HG02610 (cell line): Measurements from ENCODE around the gene MNX1.

Source experiments
- ATAC-seq: cut with Tn5 transposase; IDR thresholded peaks from one replicate; pipeline ENCODE4 v1.9.1; 2021; ENCODE audit warnings: mild to moderate bottlenecking, moderate library complexity; ENCODE audit not compliant: unreplicated experiment

The MNX1 gene

GRCh38 chr7:157033483-157034473 lies 23.3 kb upstream of the MNX1 start:
- no peak for ATAC-seq

GRCh38 chr7:157032644-157033482 lies 22.4 kb upstream of the MNX1 start:
- ATAC-seq, result no peak

- ATAC-seq, result no peak
Observed at GRCh38 chr7:157032128-157032527, 21.7 kb upstream of the MNX1 start.

DNA sequence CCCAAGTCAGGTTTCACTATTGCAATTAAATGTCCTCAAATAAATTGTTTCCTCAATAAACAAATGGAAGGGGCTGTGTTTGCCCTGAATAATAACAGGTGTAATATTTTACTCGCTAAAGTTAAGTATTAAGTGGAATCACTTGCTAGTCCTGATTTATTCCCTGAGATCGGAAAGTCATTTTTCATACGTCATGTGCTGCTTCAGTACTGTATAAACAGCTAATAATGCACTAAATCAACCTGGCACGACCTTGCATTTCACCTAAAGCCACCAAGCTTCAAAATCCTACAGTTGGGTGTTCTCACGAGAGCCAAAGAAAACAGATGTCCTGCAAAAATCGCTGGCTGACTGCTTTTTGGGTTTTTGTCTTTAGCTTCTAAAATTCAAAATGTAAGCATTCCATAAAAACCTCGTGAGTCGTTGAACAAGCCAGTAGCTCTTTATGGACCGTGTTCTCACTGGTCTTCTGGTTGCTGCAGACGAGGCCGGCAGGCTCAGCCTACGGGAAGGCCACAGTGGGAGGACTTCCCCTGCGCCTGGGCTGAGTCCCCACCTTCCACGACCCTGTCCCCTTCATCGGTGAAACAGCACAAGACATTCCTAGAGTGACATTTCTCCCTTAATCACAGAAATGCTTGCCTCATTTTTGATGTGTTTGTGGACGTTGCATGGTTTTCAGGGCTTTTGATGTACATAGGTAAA lies 17.9 kb upstream of the MNX1 start:
- no peak for ATAC-seq

- ATAC-seq, result no peak
Observed at GRCh38 chr7:157027568-157028198, 17.2 kb upstream of the MNX1 start.

- no peak for ATAC-seq
Observed at GRCh38 chr7:157024716-157025115, 14.3 kb upstream of the MNX1 start.

- ATAC-seq, result no peak
Observed at GRCh38 chr7:157023589-157023905, 13.1 kb upstream of the MNX1 start.

DNA sequence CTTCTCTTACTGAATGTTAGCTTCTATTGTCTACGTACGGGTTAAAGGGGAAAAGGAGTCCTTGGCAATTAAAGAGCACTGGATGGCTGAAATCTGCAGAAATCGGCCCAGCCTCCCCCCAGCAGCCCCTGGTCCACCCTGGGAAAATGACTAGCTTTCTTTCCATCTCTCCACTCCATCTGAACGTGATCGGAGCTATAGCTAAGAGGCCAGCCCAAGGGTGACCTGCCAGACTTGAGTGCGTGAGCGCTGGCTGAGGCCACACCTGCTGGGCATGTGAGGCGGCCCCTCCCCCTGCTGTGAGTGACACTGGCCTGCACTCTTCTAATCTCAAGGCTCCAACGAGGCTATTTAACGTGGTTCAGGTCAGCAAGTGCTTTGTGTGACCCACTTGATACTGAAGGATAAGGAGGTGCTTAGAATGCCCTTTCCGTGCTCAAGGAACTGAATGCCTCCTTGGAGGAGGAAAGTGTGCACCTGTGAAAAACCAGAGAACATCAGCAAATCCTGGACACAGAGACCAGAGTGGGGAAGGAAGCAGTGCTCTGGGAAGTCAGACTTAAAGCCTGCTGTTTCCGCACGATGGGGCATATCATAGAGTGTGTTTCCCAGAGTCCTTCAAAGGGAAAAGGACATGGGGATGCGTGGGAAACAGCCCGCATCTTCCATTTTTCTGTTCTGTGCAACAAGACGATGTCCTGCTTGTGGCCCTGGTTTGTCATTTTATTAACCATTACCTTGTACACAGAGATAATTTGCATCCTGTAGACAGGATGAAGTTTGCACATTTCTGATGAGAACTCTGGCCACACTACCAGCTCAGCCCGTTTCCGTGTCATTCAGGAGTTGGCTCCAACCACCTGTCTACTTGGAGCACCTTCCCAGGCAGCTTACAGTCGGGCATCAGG lies 12.5 kb upstream of the MNX1 start:
- no peak for ATAC-seq

GRCh38 chr7:157021871-157022680 lies 11.6 kb upstream of the MNX1 start:
- ATAC-seq, result no peak

DNA sequence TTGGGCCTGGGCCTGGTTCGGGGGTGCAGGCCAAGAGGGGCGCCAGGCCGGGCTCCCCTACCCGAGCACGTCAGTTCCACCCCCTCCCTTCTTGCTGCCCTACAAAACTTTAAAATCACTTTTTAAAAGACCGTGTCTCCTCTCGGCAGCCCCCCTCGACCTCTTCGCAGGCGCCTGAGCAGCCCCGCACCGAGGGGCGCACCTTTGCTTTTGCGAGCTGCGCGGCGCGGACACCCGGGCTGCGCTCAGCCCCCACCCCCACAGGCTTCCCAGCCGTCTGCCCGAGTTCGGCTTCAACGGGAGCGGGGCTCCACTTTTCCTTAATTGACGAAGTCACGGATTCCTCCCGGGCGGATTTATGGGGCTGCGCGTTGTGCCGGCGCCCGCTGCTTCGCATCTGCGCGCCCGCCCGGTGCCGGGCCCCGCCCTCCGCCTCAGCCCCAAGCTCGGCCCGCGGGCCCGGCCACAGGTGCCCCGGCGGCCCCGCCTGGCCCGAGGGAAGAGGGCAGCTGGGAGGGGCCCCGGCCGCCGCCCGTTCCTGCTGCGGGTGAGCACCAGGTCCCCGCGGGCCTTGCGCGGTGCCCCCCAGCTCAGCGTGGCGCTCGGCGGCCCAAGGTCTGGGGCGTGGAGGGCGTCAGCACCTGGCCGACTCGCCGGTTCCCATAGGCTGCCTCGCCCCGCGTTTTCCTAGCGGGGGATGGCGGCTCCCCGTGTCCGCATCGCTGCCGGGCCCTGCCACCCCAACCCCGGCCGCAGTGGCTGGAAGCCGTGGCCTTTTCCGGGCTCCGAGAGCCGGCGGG lies 10.8 kb upstream of the MNX1 start:
- ATAC-seq, result no peak

DNA sequence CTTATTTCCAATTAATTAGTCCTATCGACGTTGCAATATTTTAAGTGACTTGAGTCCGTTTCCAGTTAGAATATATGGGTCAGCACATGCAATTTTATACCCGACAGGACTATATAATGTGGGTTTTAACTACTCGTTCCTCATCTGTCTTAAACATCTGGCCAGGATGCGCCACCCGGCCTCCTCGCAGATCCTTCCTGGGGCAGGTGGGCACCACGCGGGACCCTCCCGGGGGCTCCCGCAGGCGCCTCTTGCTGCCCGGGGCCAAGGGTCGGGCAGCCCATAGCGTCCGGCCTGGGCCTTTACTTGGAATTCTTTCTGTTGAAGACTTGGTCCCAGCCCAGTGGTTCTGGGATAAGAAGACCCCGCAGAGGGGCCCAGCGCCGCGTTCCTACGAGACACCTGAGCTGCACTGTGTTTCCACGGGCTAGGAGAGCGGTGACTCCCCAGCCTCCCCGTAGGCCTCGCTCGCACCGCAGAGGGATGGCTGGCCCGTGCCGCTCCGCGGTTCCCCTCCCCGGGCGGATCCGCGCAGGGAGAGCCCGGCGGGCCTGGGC lies 10.1 kb upstream of the MNX1 start:
- ATAC-seq, result no peak

DNA sequence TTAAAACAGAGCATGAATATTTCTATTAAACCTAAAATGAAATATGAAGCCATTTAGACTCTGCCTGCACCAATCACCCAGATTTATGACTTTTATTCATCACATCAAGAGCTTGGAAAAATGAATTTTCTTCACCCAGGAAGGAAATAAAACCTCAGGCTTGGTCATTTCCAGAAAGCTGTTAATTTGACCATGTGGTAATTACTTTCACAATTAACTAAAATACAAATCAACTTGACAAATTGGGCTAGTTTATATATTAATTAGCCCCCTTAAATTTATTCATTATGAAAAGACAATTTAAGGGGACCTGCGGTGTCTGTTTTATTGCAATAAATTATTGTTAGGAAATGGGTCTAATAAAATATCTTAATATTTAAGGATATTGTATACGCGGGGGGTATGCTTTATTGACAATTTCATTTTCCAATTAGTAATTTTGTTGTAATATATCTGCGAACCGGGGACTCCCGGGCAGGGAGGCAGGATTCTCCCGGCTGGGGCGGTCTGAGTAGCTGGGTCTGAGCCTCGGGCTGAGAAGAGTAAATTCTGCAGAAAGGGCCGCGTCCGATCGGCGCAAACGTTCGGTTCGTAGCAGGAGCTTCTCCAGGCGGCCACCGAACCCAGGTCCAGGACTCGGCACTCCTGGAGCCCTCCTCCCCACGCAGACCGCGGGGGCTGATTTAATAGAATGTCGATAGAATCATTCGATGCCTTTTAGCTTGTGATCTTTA lies 9.4 kb upstream of the MNX1 start:
- no peak for ATAC-seq

DNA sequence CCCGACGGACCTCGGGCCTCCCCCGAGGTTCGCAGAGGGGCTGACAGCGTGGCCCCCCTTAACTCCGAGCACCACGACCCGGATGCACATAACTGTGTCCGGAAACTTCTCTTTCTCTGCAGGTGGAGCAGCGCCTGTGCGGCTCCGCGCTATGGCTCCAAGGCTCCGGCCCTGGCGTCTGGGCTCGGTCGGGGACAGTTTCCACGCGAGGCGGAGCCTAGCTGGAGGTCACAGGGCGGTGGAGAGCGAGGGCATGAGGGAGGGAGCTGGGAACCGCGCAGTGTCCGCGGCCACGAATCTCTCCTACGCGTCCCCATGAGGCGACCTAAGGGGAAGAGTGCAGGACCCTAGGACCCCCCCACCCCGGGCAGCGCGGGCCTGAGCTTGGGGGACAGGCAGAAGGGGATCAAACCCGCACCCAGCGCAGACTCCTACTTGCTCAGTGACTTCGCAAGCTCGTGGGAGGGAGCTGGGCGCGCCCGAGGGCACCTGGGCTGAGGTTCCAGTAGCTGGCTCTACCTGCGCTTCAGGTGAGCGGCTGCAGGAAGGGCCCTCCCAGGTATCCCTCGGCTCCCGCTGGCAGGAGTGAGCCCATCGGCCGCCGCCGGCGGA lies 8.6 kb upstream of the MNX1 start:
- ATAC-seq, result no peak

- ATAC-seq, result no peak
Observed at GRCh38 chr7:157018328-157018996, 8.0 kb upstream of the MNX1 start.

DNA sequence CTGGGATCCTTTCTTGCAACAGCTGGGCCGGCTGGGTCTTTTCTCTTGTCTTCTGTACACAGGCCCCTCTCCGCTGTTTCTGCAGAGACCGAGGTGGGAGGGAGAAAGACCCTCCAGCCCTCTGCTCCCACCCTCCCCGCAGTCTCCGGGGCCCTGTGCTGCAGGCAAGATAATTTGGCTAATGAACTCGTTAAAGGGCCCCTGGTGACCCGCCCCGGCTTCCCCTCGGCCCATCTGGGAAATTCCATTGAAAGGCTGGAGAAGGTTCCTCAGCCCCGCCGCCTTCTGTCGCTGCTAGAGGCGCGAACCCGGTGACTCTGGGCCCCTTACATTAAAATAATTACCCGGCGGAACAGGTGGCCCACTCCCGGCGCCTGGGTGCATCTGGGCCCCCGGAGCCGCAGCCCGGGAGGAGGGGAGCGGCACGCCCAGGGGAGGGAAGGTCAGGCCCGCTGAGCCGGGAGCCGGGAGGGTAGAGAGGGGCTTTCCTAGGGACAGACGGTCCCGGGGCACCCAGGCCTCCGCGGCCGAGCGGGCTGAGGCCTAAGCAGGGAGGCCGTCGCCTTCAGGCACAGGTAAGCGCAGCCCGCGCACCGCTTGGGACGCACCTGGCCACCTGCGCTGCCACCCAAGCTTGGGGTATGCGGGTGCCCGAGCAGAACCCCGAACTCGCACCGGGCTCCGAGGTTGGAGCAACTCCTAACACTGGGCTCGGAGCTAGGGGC lies 7.3 kb upstream of the MNX1 start:
- no peak for ATAC-seq

DNA sequence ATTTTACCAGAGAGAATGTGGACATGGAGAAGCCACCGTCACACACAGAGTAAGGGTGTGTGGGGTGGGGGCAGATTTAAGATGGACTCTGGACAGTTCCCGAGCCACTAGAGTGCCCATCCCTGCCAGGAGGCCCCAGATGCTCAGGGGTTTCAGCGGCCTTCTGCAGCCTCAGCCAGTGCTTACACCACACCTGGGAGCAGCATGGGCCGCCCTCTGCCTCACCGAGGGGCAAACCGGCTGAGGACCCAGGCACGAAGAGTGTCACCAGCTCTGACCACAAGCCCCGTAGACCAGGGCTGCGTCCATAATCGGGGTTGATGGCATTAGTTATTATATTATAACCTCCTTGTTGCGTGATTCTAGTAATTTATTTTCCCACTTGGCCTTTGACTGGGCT lies 6.7 kb upstream of the MNX1 start:
- no peak for ATAC-seq
